ENCODE data around the gene APBA2.

The APBA2 gene

DNA sequence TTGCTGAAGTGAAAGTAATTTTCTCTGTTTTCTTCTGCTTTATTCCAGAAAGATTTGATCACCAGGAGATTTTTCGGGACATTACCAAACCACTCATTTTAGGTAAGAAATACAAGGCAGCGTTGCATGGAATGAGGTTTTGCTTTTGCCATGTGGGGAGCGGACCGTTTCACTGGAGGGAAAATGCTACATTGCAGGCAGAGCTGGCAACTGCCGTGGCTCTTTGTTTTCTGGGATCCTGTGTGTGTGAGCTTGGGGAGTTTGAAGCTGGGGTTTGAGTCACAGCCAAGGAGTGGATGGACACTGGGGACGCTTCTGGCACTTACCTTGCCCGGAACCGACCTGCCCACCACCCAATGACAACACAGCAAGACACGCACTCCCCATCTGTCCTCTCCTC lies 109.9 kb downstream of the APBA2 start:
- no peaks in the 10 kb centered on the region for H3K4me1 ChIP-seq (ENCODE audit: insufficient read depth, low read length)
- ATAC-seq (ENCODE audit: insufficient read depth, low read depth) (no peak), DNase-seq (no peak)
- H3K27ac ChIP-seq (ENCODE audit: low read length): no peak overlapping the region
- H3K9ac ChIP-seq (ENCODE audit: low read depth, low read length): no peak overlapping the region
- no peak overlapping the region for H3K4me3 ChIP-seq (ENCODE audit: low read depth in 1 of 2, low read length in 2 of 2)
- no peak overlapping the region for H2AFZ ChIP-seq (ENCODE audit: low read depth, low read length)
- TF ChIP-seq EZH2 (IDR thresholded peaks at IDR 0.05; ENCODE audit: borderline replicate concordance, low read depth, low read length, severe bottlenecking): no peak
- no peak for TF ChIP-seq CTCF (IDR thresholded peaks at IDR 0.05; ENCODE audit: borderline replicate concordance, extremely low read depth, low read length, poor library complexity, severe bottlenecking)
- H3K4me2 ChIP-seq (ENCODE audit: insufficient read depth, low read length): no peak overlapping the region
- H3K36me3 ChIP-seq (ENCODE audit: insufficient read depth, low read length): no peaks in the 10 kb centered on the region
- no peaks in the 10 kb centered on the region for H4K20me1 ChIP-seq (ENCODE audit: insufficient read depth, low read length)
- no peaks in the 10 kb centered on the region for H3K9me3 ChIP-seq (ENCODE audit: insufficient read depth, low read length, severe bottlenecking)
- H3K27me3 ChIP-seq (ENCODE audit: insufficient read depth, low read length, poor library complexity): no peaks in the 10 kb centered on the region
- no peaks in the 10 kb centered on the region for H3K79me2 ChIP-seq (ENCODE audit: insufficient read depth, low read length)

GRCh38 chr15:28996289-28996688 lies 110.5 kb downstream of the APBA2 start:
- no peak for DNase-seq
- ATAC-seq (ENCODE audit: insufficient read depth, low read depth): no peak
- Histone ChIP-seq H3K36me3 (ENCODE audit: insufficient read depth, low read length) (no peaks in the 10 kb centered on the region), H3K4me3 (ENCODE audit: low read depth in 1 of 2, low read length in 2 of 2) (no peak overlapping the region), H4K20me1 (ENCODE audit: insufficient read depth, low read length) (no peaks in the 10 kb centered on the region), H3K9ac (ENCODE audit: low read depth, low read length) (no peak overlapping the region), H3K9me3 (ENCODE audit: insufficient read depth, low read length, severe bottlenecking) (no peaks in the 10 kb centered on the region), H3K79me2 (ENCODE audit: insufficient read depth, low read length) (no peaks in the 10 kb centered on the region), H3K27me3 (ENCODE audit: insufficient read depth, low read length, poor library complexity) (no peaks in the 10 kb centered on the region), H3K4me1 (ENCODE audit: insufficient read depth, low read length) (no peaks in the 10 kb centered on the region), H3K27ac (ENCODE audit: low read length) (no peak overlapping the region), H3K4me2 (ENCODE audit: insufficient read depth, low read length) (no peak overlapping the region), H2AFZ (ENCODE audit: low read depth, low read length) (no peak overlapping the region)
- TF ChIP-seq CTCF (IDR thresholded peaks at IDR 0.05; ENCODE audit: borderline replicate concordance, extremely low read depth, low read length, poor library complexity, severe bottlenecking): no peak
- TF ChIP-seq EZH2 (IDR thresholded peaks at IDR 0.05; ENCODE audit: borderline replicate concordance, low read depth, low read length, severe bottlenecking): no peak

GRCh38 chr15:28996953-28997352 lies 111.2 kb downstream of the APBA2 start:
- H3K79me2 ChIP-seq (ENCODE audit: insufficient read depth, low read length): no peaks in the 10 kb centered on the region
- DNase-seq: no peak
- ATAC-seq (ENCODE audit: insufficient read depth, low read depth): no peak
- no peaks in the 10 kb centered on the region for H3K4me1 ChIP-seq (ENCODE audit: insufficient read depth, low read length)
- H3K36me3 ChIP-seq (ENCODE audit: insufficient read depth, low read length): no peaks in the 10 kb centered on the region
- H3K4me2 ChIP-seq (ENCODE audit: insufficient read depth, low read length): no peak overlapping the region
- no peak overlapping the region for H3K27ac ChIP-seq (ENCODE audit: low read length)
- H3K9me3 ChIP-seq (ENCODE audit: insufficient read depth, low read length, severe bottlenecking): no peaks in the 10 kb centered on the region
- no peaks in the 10 kb centered on the region for H3K27me3 ChIP-seq (ENCODE audit: insufficient read depth, low read length, poor library complexity)
- H2AFZ ChIP-seq (ENCODE audit: low read depth, low read length): no peak overlapping the region
- H3K4me3 ChIP-seq (ENCODE audit: low read depth in 1 of 2, low read length in 2 of 2): no peak overlapping the region
- no peaks in the 10 kb centered on the region for H4K20me1 ChIP-seq (ENCODE audit: insufficient read depth, low read length)
- TF ChIP-seq CTCF (IDR thresholded peaks at IDR 0.05; ENCODE audit: borderline replicate concordance, extremely low read depth, low read length, poor library complexity, severe bottlenecking): no peak
- TF ChIP-seq EZH2 (IDR thresholded peaks at IDR 0.05; ENCODE audit: borderline replicate concordance, low read depth, low read length, severe bottlenecking): no peak
- no peak overlapping the region for H3K9ac ChIP-seq (ENCODE audit: low read depth, low read length)

DNA sequence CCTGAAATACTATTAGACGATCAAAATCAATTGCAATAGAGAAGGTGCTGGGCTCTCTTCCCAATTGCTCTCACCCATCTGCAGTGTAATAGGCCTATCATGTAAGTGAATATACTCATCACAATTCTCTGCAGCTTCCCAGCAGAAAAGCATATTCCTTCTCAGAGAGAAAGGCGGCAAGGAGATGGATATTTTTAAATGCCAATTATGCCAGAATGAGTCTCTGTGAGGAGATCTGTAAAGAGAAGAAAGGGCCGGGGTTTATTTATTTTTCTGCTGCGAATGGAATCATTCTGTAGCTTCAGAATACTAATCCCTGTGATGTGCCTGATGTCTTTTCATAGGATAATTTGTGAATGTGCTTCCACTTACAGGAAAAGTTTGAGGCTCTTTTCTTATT lies 112.0 kb downstream of the APBA2 start:
- H2AFZ ChIP-seq (ENCODE audit: low read depth, low read length): no peak overlapping the region
- no peak for TF ChIP-seq CTCF (IDR thresholded peaks at IDR 0.05; ENCODE audit: borderline replicate concordance, extremely low read depth, low read length, poor library complexity, severe bottlenecking)
- TF ChIP-seq EZH2 (IDR thresholded peaks at IDR 0.05; ENCODE audit: borderline replicate concordance, low read depth, low read length, severe bottlenecking): no peak
- no peak for ATAC-seq (ENCODE audit: insufficient read depth, low read depth)
- H3K27me3 ChIP-seq (ENCODE audit: insufficient read depth, low read length, poor library complexity): no peaks in the 10 kb centered on the region
- H3K9ac ChIP-seq (ENCODE audit: low read depth, low read length): no peak overlapping the region
- no peaks in the 10 kb centered on the region for H4K20me1 ChIP-seq (ENCODE audit: insufficient read depth, low read length)
- no peak for DNase-seq
- H3K79me2 ChIP-seq (ENCODE audit: insufficient read depth, low read length): no peaks in the 10 kb centered on the region
- H3K4me2 ChIP-seq (ENCODE audit: insufficient read depth, low read length): no peak overlapping the region
- H3K27ac ChIP-seq (ENCODE audit: low read length): no peak overlapping the region
- no peaks in the 10 kb centered on the region for H3K9me3 ChIP-seq (ENCODE audit: insufficient read depth, low read length, severe bottlenecking)
- H3K36me3 ChIP-seq (ENCODE audit: insufficient read depth, low read length): no peaks in the 10 kb centered on the region
- no peak overlapping the region for H3K4me3 ChIP-seq (ENCODE audit: low read depth in 1 of 2, low read length in 2 of 2)
- no peaks in the 10 kb centered on the region for H3K4me1 ChIP-seq (ENCODE audit: insufficient read depth, low read length)

All from DND-41 (cell line).